Fibroblast of lung (primary cell): ENCODE results near the gene MROH7. TPM values are rescaled to one million over a fixed set of nuclear protein-coding genes. Genes with fewer than 3 reads are reported as not detected.

Experiments
- DNase-seq, 2 donors: peaks; one replicate each; pipeline versions ENCODE4 v3.0.0 to v3.0.0-alpha.2; 2010; ENCODE audit warnings: low read depth in 2 of 2
- H2AFZ ChIP-seq: 2 replicates; pipeline ENCODE4 v1.5.1; 2012; ENCODE audit warnings: low read length, control low read depth, inconsistent platforms
- H3K27ac ChIP-seq: 2 replicates; pipeline ENCODE4 v1.5.1; 2011; ENCODE audit warnings: low read length, control low read depth; ENCODE audit not compliant: insufficient read depth
- H3K27me3 ChIP-seq: 2 replicates; pipeline ENCODE4 v1.5.1; 2011; ENCODE audit warnings: mild to moderate bottlenecking, low read length; ENCODE audit not compliant: control insufficient read depth, insufficient read depth
- H3K36me3 ChIP-seq: 2 replicates; pipeline ENCODE4 v1.5.1; 2011; ENCODE audit warnings: low read length; ENCODE audit not compliant: control insufficient read depth, insufficient read depth
- H3K4me1 ChIP-seq: 2 replicates; pipeline ENCODE4 v1.5.1; 2011; ENCODE audit warnings: low read length; ENCODE audit not compliant: control insufficient read depth, insufficient read depth; ENCODE audit errors: extremely low read depth
- H3K4me2 ChIP-seq: 2 replicates; pipeline ENCODE4 v1.5.1; 2011; ENCODE audit warnings: low read length, control low read depth; ENCODE audit not compliant: insufficient read depth; ENCODE audit errors: extremely low read depth
- H3K4me3 ChIP-seq, 4 experiments: fragments of 200-600 bp in 1 of 4; sonication (generic) in 1 of 4; replicated peaks in 1 of 4; 2 replicates each; pipeline ENCODE4 v1.5.1; 2011 to 2016; ENCODE audit warnings: low read length in 4 of 4, low read depth in 3 of 4, mild to moderate bottlenecking in 3 of 4, control low read depth in 2 of 4, inconsistent platforms in 1 of 4, mixed read lengths in 1 of 4; ENCODE audit not compliant: insufficient read depth in 1 of 4; ENCODE audit errors: control extremely low read depth in 1 of 4
- H3K79me2 ChIP-seq: 2 replicates; pipeline ENCODE4 v1.5.1; 2012; ENCODE audit warnings: mild to moderate bottlenecking, low read length, inconsistent platforms; ENCODE audit not compliant: control insufficient read depth, insufficient read depth
- H3K9ac ChIP-seq: 2 replicates; pipeline ENCODE4 v1.5.1; 2011; ENCODE audit warnings: mild to moderate bottlenecking, low read length, control low read depth; ENCODE audit not compliant: insufficient read depth
- H3K9me3 ChIP-seq: 2 replicates; pipeline ENCODE4 v1.5.1; 2012; ENCODE audit warnings: low read depth, low read length; ENCODE audit not compliant: control insufficient read depth, insufficient read depth
- H4K20me1 ChIP-seq: 2 replicates; pipeline ENCODE4 v1.5.1; 2011; ENCODE audit warnings: low read length; ENCODE audit not compliant: control insufficient read depth, insufficient read depth; ENCODE audit errors: extremely low read depth
- EZH2 ChIP-seq: IDR thresholded peaks from 2 replicates; pipeline ENCODE4 v1.5.1; 2012; ENCODE audit warnings: low read length, control low read depth, mild to moderate bottlenecking; ENCODE audit errors: missing control alignments
- polyA plus RNA-seq, 2 donors: library from polyadenylated mRNA; depleted of rRNA in 1 of 2; stranded (reverse) in 1 of 2; unstranded in 1 of 2; fragments of >200 nt; gene quantifications; 2 replicates each; pipeline ENCODE4 v1.2.1, GENCODE V29; 2011 to 2012; ENCODE audit warnings: missing spikeins in 1 of 2
- total RNA-seq: library from RNA; depleted of rRNA; stranded (reverse); fragments of >200 nt; gene quantifications from 2 replicates; pipeline ENCODE4 v1.2.1, GENCODE V29; 2014
- TF ChIP-seq, protein P1 (sequence below), 2 donors: IDR thresholded peaks in 1 of 2; conservative IDR thresholded peaks in 1 of 2; 1 replicate in 1 of 2; 2 replicates in 1 of 2; pipeline ENCODE4 v1.5.1; 2011 to 2012; ENCODE audit warnings: low read length in 2 of 2, control low read depth in 1 of 2, inconsistent platforms in 1 of 2, low read depth in 1 of 2, mild to moderate bottlenecking in 1 of 2

MROH7 gene
- total and polyA plus RNA-seq, 2 donors (not counting 1 experiment from before 2014, with no cell fraction given): 0.01 to 0.33 TPM

DNA sequence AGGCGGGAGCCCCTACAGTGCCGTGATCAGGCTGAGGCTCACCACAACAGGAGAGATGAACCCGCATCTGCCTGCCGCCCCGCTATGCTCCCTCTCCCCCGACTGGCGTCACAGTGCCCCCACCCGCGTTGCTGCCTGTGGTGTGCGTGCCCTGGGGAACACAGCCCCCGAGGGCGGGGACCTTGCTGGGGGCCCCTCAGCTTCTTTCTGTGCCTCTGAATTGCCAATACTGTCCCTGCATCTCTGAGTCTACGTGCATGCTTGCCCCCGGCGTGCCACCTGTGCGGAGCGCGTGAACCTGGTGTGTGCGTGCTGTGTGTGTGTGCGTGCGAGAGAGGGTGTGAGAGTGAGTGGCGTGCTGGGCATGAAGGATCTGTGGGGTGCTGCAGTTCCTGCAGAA, 112.5 kb downstream of the MROH7 start:
- H3K27ac ChIP-seq: no peak overlapping the region
- no peaks in the 10 kb centered on the region for H3K4me1 ChIP-seq
- H3K4me3 ChIP-seq: no peak overlapping the region
- no peaks in the 10 kb centered on the region for H4K20me1 ChIP-seq
- no peak overlapping the region for H3K4me2 ChIP-seq
- no peaks in the 10 kb centered on the region for H3K9me3 ChIP-seq
- H3K27me3 ChIP-seq: peaks cover 2% of the 10 kb centered on the region
- no peak for DNase-seq
- H3K9ac ChIP-seq: no peak overlapping the region
- TF ChIP-seq, protein P1, sequence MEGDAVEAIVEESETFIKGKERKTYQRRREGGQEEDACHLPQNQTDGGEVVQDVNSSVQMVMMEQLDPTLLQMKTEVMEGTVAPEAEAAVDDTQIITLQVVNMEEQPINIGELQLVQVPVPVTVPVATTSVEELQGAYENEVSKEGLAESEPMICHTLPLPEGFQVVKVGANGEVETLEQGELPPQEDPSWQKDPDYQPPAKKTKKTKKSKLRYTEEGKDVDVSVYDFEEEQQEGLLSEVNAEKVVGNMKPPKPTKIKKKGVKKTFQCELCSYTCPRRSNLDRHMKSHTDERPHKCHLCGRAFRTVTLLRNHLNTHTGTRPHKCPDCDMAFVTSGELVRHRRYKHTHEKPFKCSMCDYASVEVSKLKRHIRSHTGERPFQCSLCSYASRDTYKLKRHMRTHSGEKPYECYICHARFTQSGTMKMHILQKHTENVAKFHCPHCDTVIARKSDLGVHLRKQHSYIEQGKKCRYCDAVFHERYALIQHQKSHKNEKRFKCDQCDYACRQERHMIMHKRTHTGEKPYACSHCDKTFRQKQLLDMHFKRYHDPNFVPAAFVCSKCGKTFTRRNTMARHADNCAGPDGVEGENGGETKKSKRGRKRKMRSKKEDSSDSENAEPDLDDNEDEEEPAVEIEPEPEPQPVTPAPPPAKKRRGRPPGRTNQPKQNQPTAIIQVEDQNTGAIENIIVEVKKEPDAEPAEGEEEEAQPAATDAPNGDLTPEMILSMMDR (conservative IDR thresholded peaks at IDR 0.05 in 1 of 2, IDR thresholded peaks at IDR 0.05 in 1 of 2; ENCODE audit: low read depth in 1 of 2, low read length in 2 of 2): no peak
- TF ChIP-seq EZH2: no peak
- H3K36me3 ChIP-seq: peaks cover 3% of the 10 kb centered on the region
- H3K79me2 ChIP-seq: no peaks in the 10 kb centered on the region
- H2AFZ ChIP-seq: no peak overlapping the region

DNA sequence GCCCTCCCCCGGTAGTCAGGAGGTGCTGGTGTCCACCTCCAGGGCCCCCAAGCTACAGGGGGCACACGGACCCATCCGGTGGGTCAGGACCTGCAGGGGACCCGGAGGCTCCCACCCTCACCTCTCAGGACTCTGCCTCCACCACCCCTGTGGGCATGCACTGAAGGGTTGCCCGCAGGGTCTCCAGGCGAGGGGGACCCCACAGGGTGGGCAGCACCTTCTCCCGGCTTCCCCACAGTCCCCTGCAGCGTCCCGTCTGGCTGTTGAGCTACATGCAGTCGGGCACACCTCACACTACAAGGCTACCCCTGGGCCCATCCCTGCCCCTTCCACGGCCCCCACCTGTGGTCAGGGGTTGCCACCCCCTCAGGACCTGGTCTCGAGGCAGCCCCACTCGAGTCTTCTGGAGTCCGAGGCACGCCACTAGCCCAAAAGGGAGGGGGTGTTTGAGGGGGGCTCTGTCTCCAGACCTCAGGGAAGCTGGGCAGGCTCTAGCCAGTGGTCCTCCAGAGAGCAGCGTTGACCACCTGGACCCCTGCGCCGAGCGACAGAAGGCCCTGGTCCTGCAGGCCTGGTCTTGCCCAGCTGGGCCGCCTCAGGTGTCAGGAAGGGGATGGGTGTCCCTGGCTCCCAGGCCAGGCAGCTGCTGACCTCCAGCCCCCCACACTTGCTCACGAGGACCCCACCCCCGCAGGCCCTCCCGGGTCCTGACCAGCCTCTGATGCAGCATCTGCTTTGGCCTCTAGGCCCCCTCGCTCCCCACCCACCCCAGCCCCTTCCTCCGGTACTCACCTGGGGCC, 113.1 kb downstream of the MROH7 start:
- Histone ChIP-seq H2AFZ (no peak overlapping the region), H3K9ac (no peak overlapping the region), H3K4me2 (no peak overlapping the region), H4K20me1 (no peaks in the 10 kb centered on the region), H3K79me2 (no peaks in the 10 kb centered on the region), H3K9me3 (no peaks in the 10 kb centered on the region), H3K4me1 (no peaks in the 10 kb centered on the region), H3K4me3 (no peak overlapping the region), H3K27me3 (no peaks in the 10 kb centered on the region), H3K27ac (no peak overlapping the region), H3K36me3 (peaks cover 3% of the 10 kb centered on the region)
- no peak for TF ChIP-seq EZH2
- TF ChIP-seq, protein P1 (conservative IDR thresholded peaks at IDR 0.05 in 1 of 2, IDR thresholded peaks at IDR 0.05 in 1 of 2; ENCODE audit: low read depth in 1 of 2, low read length in 2 of 2): no peak
- DNase-seq: no peak

DNA sequence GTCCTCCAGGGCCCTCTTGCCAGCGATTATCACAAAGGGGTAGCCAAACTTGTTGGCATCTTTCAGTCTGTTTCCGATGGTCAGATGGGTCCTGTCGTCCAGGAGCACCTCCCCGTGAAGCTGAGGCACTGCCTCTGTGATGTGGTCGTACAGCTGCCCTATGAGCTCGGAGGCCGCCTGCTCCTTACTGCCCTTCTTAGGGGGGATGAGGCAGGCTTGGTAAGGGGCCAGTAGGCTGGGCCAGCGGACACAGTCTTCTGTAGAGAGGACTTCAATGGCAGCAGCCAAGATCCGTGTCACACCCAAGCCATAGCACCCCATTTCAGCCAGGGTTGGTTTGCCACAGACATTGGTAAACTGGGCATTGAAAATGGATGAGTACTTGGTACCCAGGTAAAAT, 116.2 kb downstream of the MROH7 start:
- no peak for DNase-seq
- Histone ChIP-seq H3K9me3 (no peaks in the 10 kb centered on the region), H3K27me3 (no peaks in the 10 kb centered on the region), H3K36me3 (peaks cover 3% of the 10 kb centered on the region), H3K4me1 (no peaks in the 10 kb centered on the region), H3K9ac (no peak overlapping the region), H2AFZ (no peak overlapping the region), H3K27ac (no peak overlapping the region), H3K4me2 (no peak overlapping the region), H3K79me2 (no peaks in the 10 kb centered on the region), H3K4me3 (no peak overlapping the region), H4K20me1 (no peaks in the 10 kb centered on the region)
- TF ChIP-seq EZH2: no peak
- TF ChIP-seq, protein P1 (conservative IDR thresholded peaks at IDR 0.05 in 1 of 2, IDR thresholded peaks at IDR 0.05 in 1 of 2; ENCODE audit: low read depth in 1 of 2, low read length in 2 of 2): no peak
